GM12878 (cell line): ENCODE data around the gene SHC3.

Experiments used
- CREB1 ChIP-seq: IDR thresholded peaks from 2 replicates; pipeline ENCODE4 v1.6.1; 2012; ENCODE audit warnings: low read depth, mild to moderate bottlenecking, inconsistent platforms
- JUND ChIP-seq: IDR thresholded peaks from 2 replicates; pipeline ENCODE4 v1.6.1; 2012; ENCODE audit warnings: low read depth, mild to moderate bottlenecking, low read length, improper control_type of control experiment, moderate library complexity
- SUPT20H ChIP-seq: IDR thresholded peaks from 2 replicates; pipeline ENCODE4 v1.6.1; 2011; ENCODE audit warnings: low read depth, mild to moderate bottlenecking, low read length, moderate library complexity, borderline replicate concordance; ENCODE audit not compliant: control insufficient read depth
- TF ChIP-seq, protein P1 (sequence below), 3 experiments: IDR thresholded peaks in 2 of 3; conservative IDR thresholded peaks in 1 of 3; 2 replicates each; pipeline ENCODE4 v1.5.1; 2011; ENCODE audit warnings: low read depth in 3 of 3, low read length in 3 of 3, mild to moderate bottlenecking in 3 of 3, control low read depth in 2 of 3, moderate library complexity in 2 of 3, inconsistent platforms in 1 of 3, mixed read lengths in 1 of 3; ENCODE audit not compliant: control insufficient read depth in 2 of 3, insufficient read depth in 1 of 3; ENCODE audit errors: extremely low read depth in 1 of 3

DNA sequence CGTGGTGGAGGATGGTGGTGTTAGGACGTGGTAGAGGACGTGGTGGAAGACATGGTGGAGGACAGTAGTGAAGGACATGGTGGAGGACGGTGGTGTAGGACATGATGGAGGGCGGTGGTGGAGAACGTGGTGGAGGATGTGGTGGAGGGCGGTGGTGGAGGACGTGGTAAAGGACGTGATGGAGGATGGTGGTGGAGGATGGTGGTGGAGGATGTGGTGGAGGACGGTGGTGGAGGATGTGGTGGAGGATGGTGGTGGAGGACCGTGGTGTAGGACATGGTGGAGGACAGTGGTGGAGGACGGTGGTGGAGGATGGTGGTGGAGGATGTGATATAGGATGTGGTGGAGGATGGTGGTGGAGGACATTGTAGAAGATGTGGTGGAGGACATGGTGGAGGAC is 119.7 kb downstream of the SHC3 start:
- TF ChIP-seq SUPT20H, result no peak
- TF ChIP-seq JUND, result no peak
- TF ChIP-seq, protein P1, sequence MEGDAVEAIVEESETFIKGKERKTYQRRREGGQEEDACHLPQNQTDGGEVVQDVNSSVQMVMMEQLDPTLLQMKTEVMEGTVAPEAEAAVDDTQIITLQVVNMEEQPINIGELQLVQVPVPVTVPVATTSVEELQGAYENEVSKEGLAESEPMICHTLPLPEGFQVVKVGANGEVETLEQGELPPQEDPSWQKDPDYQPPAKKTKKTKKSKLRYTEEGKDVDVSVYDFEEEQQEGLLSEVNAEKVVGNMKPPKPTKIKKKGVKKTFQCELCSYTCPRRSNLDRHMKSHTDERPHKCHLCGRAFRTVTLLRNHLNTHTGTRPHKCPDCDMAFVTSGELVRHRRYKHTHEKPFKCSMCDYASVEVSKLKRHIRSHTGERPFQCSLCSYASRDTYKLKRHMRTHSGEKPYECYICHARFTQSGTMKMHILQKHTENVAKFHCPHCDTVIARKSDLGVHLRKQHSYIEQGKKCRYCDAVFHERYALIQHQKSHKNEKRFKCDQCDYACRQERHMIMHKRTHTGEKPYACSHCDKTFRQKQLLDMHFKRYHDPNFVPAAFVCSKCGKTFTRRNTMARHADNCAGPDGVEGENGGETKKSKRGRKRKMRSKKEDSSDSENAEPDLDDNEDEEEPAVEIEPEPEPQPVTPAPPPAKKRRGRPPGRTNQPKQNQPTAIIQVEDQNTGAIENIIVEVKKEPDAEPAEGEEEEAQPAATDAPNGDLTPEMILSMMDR (IDR thresholded peaks at IDR 0.05 in 2 of 3, conservative IDR thresholded peaks at IDR 0.05 in 1 of 3; ENCODE audit: control insufficient read depth in 2 of 3, extremely low read depth in 1 of 3, insufficient read depth in 1 of 3, low read depth in 3 of 3, low read length in 3 of 3), result no peak
- TF ChIP-seq CREB1, result no peak
